Endothelial cell of umbilical vein (primary cell): ENCODE measurements around the gene PIGV. TPM values are rescaled to one million over a fixed set of nuclear protein-coding genes. Genes with fewer than 3 reads are reported as not detected.

Experiments
- BruUV-seq: library from RNA; stranded (reverse); fragments of 400-500 nt; replicated peaks from 2 replicates; lab custom pipeline; 2021; lab: Mats Ljungman, UMichigan
- CTCF ChIA-PET: fragments of 300-600, 350-600 bp; sonication (Branson Sonifier 250); formaldehyde crosslinking; loops from one replicate; lab custom pipeline; 2021; ENCODE audit warnings: antibody characterized with exemption, inconsistent platforms; lab: Charles Lee
- POLR2A ChIA-PET: fragments of 300-600, 350-600 bp; sonication (Branson Sonifier 250); formaldehyde crosslinking; loops from one replicate; lab custom pipeline; 2021; ENCODE audit warnings: antibody characterized with exemption, inconsistent platforms; lab: Charles Lee
- DNase-seq: peaks from one replicate; pipeline ENCODE4 v3.0.0-alpha.2; 2011; ENCODE audit warnings: low read depth, low spot score
- FAIRE-seq: peaks from 2 replicates; lab custom pipeline; 2011; peaks lifted over from hg19 to GRCh38; lab: Jason Lieb, UNC
- H2AFZ ChIP-seq: 2 replicates; pipeline ENCODE4 v1.6.0; 2012; ENCODE audit warnings: low read depth, low read length, control low read depth, inconsistent platforms
- H3K27ac ChIP-seq: 2 replicates; pipeline ENCODE4 v1.5.1; 2011; ENCODE audit warnings: low read depth, mild to moderate bottlenecking, control low read depth, low read length, moderate library complexity; ENCODE audit not compliant: insufficient read depth
- H3K27me3 ChIP-seq, 2 experiments: 2 replicates each; pipeline versions ENCODE4 v1.6.0 to v1.6.1; 2011; ENCODE audit warnings: low read length in 2 of 2, mixed read lengths in 1 of 2; ENCODE audit not compliant: control insufficient read depth in 2 of 2, insufficient read depth in 2 of 2
- H3K36me3 ChIP-seq, 2 experiments: 2 replicates in 1 of 2; 3 replicates in 1 of 2; pipeline ENCODE4 v1.5.1; 2011; ENCODE audit warnings: low read length in 2 of 2, mild to moderate bottlenecking in 1 of 2, moderate library complexity in 1 of 2; ENCODE audit not compliant: control insufficient read depth in 2 of 2, insufficient read depth in 2 of 2; ENCODE audit errors: extremely low read depth in 1 of 2
- H3K4me1 ChIP-seq: 3 replicates; pipeline ENCODE4 v1.5.1; 2011; ENCODE audit warnings: mild to moderate bottlenecking, low read length; ENCODE audit not compliant: control insufficient read depth, insufficient read depth; ENCODE audit errors: extremely low read depth
- H3K4me2 ChIP-seq: 2 replicates; pipeline ENCODE4 v1.6.1; 2011; ENCODE audit warnings: low read length, control low read depth, mixed read lengths; ENCODE audit not compliant: insufficient read depth
- H3K4me3 ChIP-seq, 3 experiments: fragments of 200-600 bp in 1 of 3; sonication (generic), shearing (Covaris generic) in 1 of 3; replicated peaks in 1 of 3; 2 replicates each; pipeline ENCODE4 v1.5.1; 2011 to 2016; ENCODE audit warnings: control low read depth in 3 of 3, low read length in 3 of 3, mild to moderate bottlenecking in 2 of 3, inconsistent platforms in 1 of 3, low read depth in 1 of 3, moderate library complexity in 1 of 3; ENCODE audit not compliant: insufficient read depth in 1 of 3
- H3K79me2 ChIP-seq: 2 replicates; pipeline ENCODE4 v1.6.0; 2012; ENCODE audit warnings: low read length, inconsistent platforms; ENCODE audit not compliant: control insufficient read depth, insufficient read depth
- H3K9ac ChIP-seq: replicated peaks from 2 replicates; pipeline ENCODE3; 2011; ENCODE audit warnings: low read length, control low read depth; ENCODE audit not compliant: insufficient read depth; ENCODE audit errors: extremely low read depth
- H3K9me1 ChIP-seq: replicated peaks from 3 replicates; pipeline ENCODE4 v1.6.0; 2011; ENCODE audit warnings: mild to moderate bottlenecking, low read length; ENCODE audit not compliant: control insufficient read depth, insufficient read depth; ENCODE audit errors: extremely low read depth
- H3K9me3 ChIP-seq: replicated peaks from 2 replicates; pipeline ENCODE4 v1.5.1; 2012; ENCODE audit warnings: low read length, inconsistent platforms; ENCODE audit not compliant: control insufficient read depth, insufficient read depth
- H4K20me1 ChIP-seq: replicated peaks from 2 replicates; pipeline ENCODE3; 2011; ENCODE audit warnings: mild to moderate bottlenecking, low read length; ENCODE audit not compliant: control insufficient read depth, insufficient read depth; ENCODE audit errors: extremely low read depth
- EZH2 ChIP-seq: IDR thresholded peaks from 2 replicates; pipeline ENCODE4 v1.6.1; 2012; ENCODE audit warnings: borderline replicate concordance, low read depth, mild to moderate bottlenecking, moderate library complexity, low read length, inconsistent platforms; ENCODE audit not compliant: severe bottlenecking
- FOS ChIP-seq: IDR thresholded peaks from 2 replicates; pipeline ENCODE4 v1.6.1; 2011; ENCODE audit warnings: mild to moderate bottlenecking, low read length, moderate library complexity, borderline replicate concordance; ENCODE audit not compliant: insufficient read depth
- GATA2 ChIP-seq: IDR thresholded peaks from 2 replicates; pipeline ENCODE4 v1.7.0; 2011; ENCODE audit warnings: low read depth, mild to moderate bottlenecking, moderate library complexity, mixed read lengths, low read length; ENCODE audit not compliant: insufficient read length, insufficient read depth
- MYC ChIP-seq: IDR thresholded peaks from one replicate; pipeline ENCODE4 v1.6.1; 2011; ENCODE audit warnings: mild to moderate bottlenecking, low read depth, low read length
- POLR2A ChIP-seq: IDR thresholded peaks from 2 replicates; pipeline ENCODE4 v1.6.1; 2012; ENCODE audit warnings: low read depth, mild to moderate bottlenecking, control low read depth, low read length
- POLR2AphosphoS5 ChIP-seq: IDR thresholded peaks from 2 replicates; pipeline ENCODE4 v1.6.1; 2012; ENCODE audit warnings: low read depth, mild to moderate bottlenecking, control low read depth, low read length, moderate library complexity; ENCODE audit not compliant: insufficient read depth
- dilution Hi-C: fragments of 300-500 bp; cut with MboI; formaldehyde crosslinking; loops from one replicate; pipeline ENCODE4 v1.15.0; 2019; ENCODE audit warnings: low sequenced_read_pairs; ENCODE audit not compliant: extremely low pct_ligation_motif_present
- intact Hi-C: fragments of 100-400 bp; cut with micrococcal nuclease; formaldehyde crosslinking; loops from one replicate; pipeline ENCODE4 v1.10.0; 2022
- polyA plus RNA-seq, 4 experiments: library from polyadenylated mRNA; depleted of rRNA in 3 of 4; stranded (reverse) in 3 of 4; unstranded in 1 of 4; fragments of >200 nt; gene quantifications; 2 replicates each; pipeline versions ENCODE4 v1.2.1 to v1.2.3, GENCODE V29; 2011 to 2012; ENCODE audit warnings: missing spikeins in 1 of 4
- total RNA-seq: library from RNA; stranded (reverse); gene quantifications from 2 replicates; pipeline ENCODE4 v1.2.3, GENCODE V29; 2021
- TF ChIP-seq, protein P1 (sequence below): IDR thresholded peaks from 2 replicates; pipeline ENCODE4 v1.6.1; 2011; ENCODE audit not compliant: insufficient read depth, insufficient read length

Gene PIGV
- total and polyA plus RNA-seq, 2 donors (not counting 3 experiments of a cell fraction or from before 2014, with no cell fraction given), result 7.5 to 11.9 TPM

DNA sequence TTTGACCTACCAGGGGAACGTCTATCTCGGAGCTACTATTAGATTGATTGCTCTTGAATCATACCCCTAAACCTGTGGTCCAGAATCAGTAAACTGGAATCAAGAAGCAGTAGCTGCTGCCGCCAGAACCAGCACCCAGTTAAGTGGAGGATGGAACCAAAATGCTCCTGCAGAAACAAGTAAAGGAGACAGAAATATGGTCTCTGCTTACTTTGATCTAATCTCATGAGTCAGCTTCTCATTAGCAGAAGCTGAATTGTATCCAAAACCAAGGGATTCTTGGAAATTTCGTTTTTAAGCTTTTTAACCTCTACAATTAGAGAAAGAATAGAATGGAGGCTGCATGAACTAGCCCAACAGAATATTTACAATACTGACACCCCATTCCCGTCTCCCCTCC is 42.6 kb upstream of the PIGV start:
- Histone ChIP-seq H4K20me1 (no peaks in the 10 kb centered on the region), H3K36me3 (peaks cover 0 to 5% of the 10 kb centered on the region in 2 experiments), H3K9ac (peak overlapping the region; percentile 57), H3K27me3 (no peaks in the 10 kb centered on the region), H3K4me3 (peak overlapping the region in 1 of 3 experiments; percentile 35), H2AFZ (no peak overlapping the region), H3K27ac (peak overlapping the region; percentile 82), H3K79me2 (peaks cover 64% of the 10 kb centered on the region), H3K4me2 (peak overlapping the region; percentile 72), H3K9me1 (no peaks in the 10 kb centered on the region), H3K4me1 (peaks cover 27% of the 10 kb centered on the region), H3K9me3 (no peaks in the 10 kb centered on the region)
- peak; percentile 41 for TF ChIP-seq GATA2
- no peak for TF ChIP-seq POLR2A
- no peak for TF ChIP-seq EZH2
- TF ChIP-seq FOS, result no peak
- TF ChIP-seq, protein P1, sequence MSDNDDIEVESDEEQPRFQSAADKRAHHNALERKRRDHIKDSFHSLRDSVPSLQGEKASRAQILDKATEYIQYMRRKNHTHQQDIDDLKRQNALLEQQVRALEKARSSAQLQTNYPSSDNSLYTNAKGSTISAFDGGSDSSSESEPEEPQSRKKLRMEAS, result no peak
- no peak for TF ChIP-seq POLR2AphosphoS5
- no peak for TF ChIP-seq MYC
- POLR2A ChIA-PET, result interaction anchor here (1.1 to 1.3 kb wide), 2 partner anchors 21 to 47 kb away, joined by 3 to 4 read pairs; no protein-coding TSS in a partner anchor
- CTCF ChIA-PET, result interaction anchor here (0.6 to 4.0 kb wide), 10 partner anchors 9 to 275 kb away, joined by 3 to 23 read pairs (median 5); partner anchors contain the start of genes ARID1A and PIGV
- no peak for DNase-seq
- BruUV-seq, result no TSS peak
- intact Hi-C loops (no loop called here), dilution Hi-C loops (no loop called here)
- FAIRE-seq, result no peak

GRCh38 chr1:26747048-26747447 is 40.7 kb upstream of the PIGV start:
- TF ChIP-seq MYC, result no peak
- TF ChIP-seq, protein P1, result no peak
- Histone ChIP-seq H3K4me3 (no peak overlapping the region), H2AFZ (no peak overlapping the region), H3K36me3 (peaks cover 0 to 4% of the 10 kb centered on the region in 2 experiments), H3K27me3 (no peaks in the 10 kb centered on the region), H3K4me1 (peaks cover 37% of the 10 kb centered on the region), H3K79me2 (peaks cover 68% of the 10 kb centered on the region), H3K27ac (no peak overlapping the region), H3K9me1 (no peaks in the 10 kb centered on the region), H4K20me1 (no peaks in the 10 kb centered on the region), H3K9me3 (no peaks in the 10 kb centered on the region), H3K9ac (no peak overlapping the region), H3K4me2 (no peak overlapping the region)
- ChIA-PET POLR2A (no interaction called here), CTCF (interaction anchor here (1.9 kb wide), 1 partner anchor 12 kb away, joined by 5 read pairs; no protein-coding TSS in a partner anchor)
- dilution Hi-C loops (no loop called here), intact Hi-C loops (no loop called here)
- DNase-seq (no peak), FAIRE-seq (no peak)
- no TSS peak for BruUV-seq
